SJCRH30 (cell line): ENCODE measurements around the gene REPS2. TPM values are rescaled to one million over a fixed set of nuclear protein-coding genes. Genes with fewer than 3 reads are reported as not detected.
A peak's percentile ranks its signal among the peaks of the same experiment; 100 is the strongest.

Experiments used
- DNase-seq, 2 experiments: peaks; one replicate each; pipeline ENCODE4 v3.0.0-alpha.2; 2015 to 2020
- H3K27ac ChIP-seq: fragments of 250-450 bp; sonication (Bioruptor Pico); 2 replicates; pipeline ENCODE4 v1.5.1; 2020; ENCODE audit warnings: mild to moderate bottlenecking, moderate library complexity
- H3K27me3 ChIP-seq: fragments of 250-450 bp; sonication (Bioruptor Pico); 2 replicates; pipeline ENCODE4 v1.5.1; 2020; ENCODE audit warnings: mild to moderate bottlenecking, moderate library complexity
- H3K36me3 ChIP-seq: fragments of 250-450 bp; sonication (Bioruptor Pico); 2 replicates; pipeline ENCODE4 v1.5.1; 2020; ENCODE audit warnings: mild to moderate bottlenecking, moderate library complexity
- H3K4me1 ChIP-seq: fragments of 250-450 bp; sonication (Bioruptor Pico); 2 replicates; pipeline ENCODE4 v1.5.1; 2020; ENCODE audit warnings: mild to moderate bottlenecking, moderate library complexity
- H3K4me3 ChIP-seq: fragments of 250-450 bp; sonication (Bioruptor Pico); 2 replicates; pipeline ENCODE4 v1.5.1; 2020; ENCODE audit warnings: mild to moderate bottlenecking, moderate library complexity
- H3K9me3 ChIP-seq: fragments of 250-450 bp; sonication (Bioruptor Pico); replicated peaks from 2 replicates; pipeline ENCODE4 v1.5.1; 2020; ENCODE audit warnings: mild to moderate bottlenecking, moderate library complexity
- total RNA-seq: library from RNA; depleted of rRNA; stranded (reverse); fragments of >200 nt; shearing (Covaris generic); gene quantifications from 2 replicates; pipeline ENCODE4 v1.2.3, GENCODE V29; 2014

Gene REPS2
- total RNA-seq, 1 experiment from 2014 or later = 1.7 TPM

- no peak overlapping the region for H3K27ac ChIP-seq
- H3K4me3 ChIP-seq = no peak overlapping the region
- H3K27me3 ChIP-seq = no peaks in the 10 kb centered on the region
- DNase-seq = no peak
- peaks cover 49% of the 10 kb centered on the region for H3K4me1 ChIP-seq
- H3K36me3 ChIP-seq = no peaks in the 10 kb centered on the region
- no peaks in the 10 kb centered on the region for H3K9me3 ChIP-seq
Observed at GRCh38 chrX:17028356-17028755, 81.9 kb downstream of the REPS2 start.

DNA sequence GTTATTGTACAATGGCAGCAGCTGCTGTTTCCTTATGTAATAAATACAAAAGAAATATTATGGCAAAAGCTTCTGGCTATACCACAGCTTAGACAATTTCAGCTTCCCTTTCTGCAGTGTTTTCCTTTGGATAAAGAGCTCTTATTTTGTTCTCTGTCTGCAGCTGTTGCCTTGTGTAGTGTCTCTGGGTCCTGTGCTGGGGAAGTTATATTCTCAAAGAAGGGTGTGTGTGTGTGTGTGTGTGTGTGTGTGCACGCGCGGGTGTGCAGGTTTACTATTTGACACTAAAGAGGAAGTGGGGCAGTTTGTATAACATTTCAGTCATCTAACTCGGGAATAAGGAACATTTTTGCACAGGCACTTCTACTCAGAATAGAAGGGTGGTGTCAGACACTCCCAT, 83.6 kb downstream of the REPS2 start:
- DNase-seq = peak; percentile 67 to 87
- peaks cover 48% of the 10 kb centered on the region for H3K4me1 ChIP-seq
- H3K27me3 ChIP-seq = no peaks in the 10 kb centered on the region
- no peaks in the 10 kb centered on the region for H3K36me3 ChIP-seq
- H3K27ac ChIP-seq = peak overlapping the region; percentile 49
- no peaks in the 10 kb centered on the region for H3K9me3 ChIP-seq
- H3K4me3 ChIP-seq = no peak overlapping the region

- Histone ChIP-seq H3K27me3 (no peaks in the 10 kb centered on the region), H3K4me1 (peaks cover 48% of the 10 kb centered on the region), H3K4me3 (no peak overlapping the region), H3K27ac (peak overlapping the region; percentile 49), H3K9me3 (no peaks in the 10 kb centered on the region), H3K36me3 (no peaks in the 10 kb centered on the region)
- no peak for DNase-seq
Observed at GRCh38 chrX:17030580-17031270, 84.3 kb downstream of the REPS2 start.

GRCh38 chrX:17031827-17032226, 85.4 kb downstream of the REPS2 start:
- DNase-seq = no peak

GRCh38 chrX:17032351-17032750, 85.9 kb downstream of the REPS2 start:
- Histone ChIP-seq H3K27me3 (no peaks in the 10 kb centered on the region), H3K36me3 (no peaks in the 10 kb centered on the region), H3K4me1 (peaks cover 48% of the 10 kb centered on the region), H3K27ac (peak overlapping the region; percentile 30; the same call in 1 of the 2 replicates), H3K9me3 (no peaks in the 10 kb centered on the region), H3K4me3 (no peak overlapping the region)
- peak; percentile 31 to 74 for DNase-seq

More at GRCh38 chrX:17031827-17032226, 85.4 kb downstream of the REPS2 start:
- peak overlapping the region; percentile 4; the same call in 1 of the 2 replicates for H3K27ac ChIP-seq
- no peaks in the 10 kb centered on the region for H3K36me3 ChIP-seq
- no peak overlapping the region for H3K4me3 ChIP-seq
- no peaks in the 10 kb centered on the region for H3K9me3 ChIP-seq
- no peaks in the 10 kb centered on the region for H3K27me3 ChIP-seq
- peaks cover 48% of the 10 kb centered on the region for H3K4me1 ChIP-seq

DNA sequence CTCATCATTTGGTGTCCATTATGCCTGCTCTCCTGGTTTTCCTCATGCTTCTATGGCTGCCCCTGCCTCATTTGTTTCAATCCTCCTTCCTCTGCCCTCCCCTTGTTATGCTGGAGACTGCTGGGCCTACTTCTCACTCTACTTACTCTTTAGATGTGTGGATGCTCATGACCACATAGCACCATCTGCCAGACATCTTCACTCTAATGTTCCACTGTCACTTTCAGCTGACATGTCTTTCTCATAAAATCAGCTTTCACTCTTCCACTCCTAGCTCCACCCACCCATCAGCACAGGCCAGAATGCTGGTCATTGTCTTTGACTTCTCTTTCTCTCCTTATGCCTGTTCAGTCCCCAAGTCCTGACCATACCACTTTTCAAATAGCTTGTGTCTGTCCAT, 86.8 kb downstream of the REPS2 start:
- Histone ChIP-seq H3K27ac (peak overlapping the region; percentile 30; the same call in 1 of the 2 replicates), H3K36me3 (no peaks in the 10 kb centered on the region), H3K9me3 (no peaks in the 10 kb centered on the region), H3K4me3 (no peak overlapping the region), H3K27me3 (no peaks in the 10 kb centered on the region), H3K4me1 (peaks cover 48% of the 10 kb centered on the region)
- peak in 1 of 2 experiments; percentile 48 for DNase-seq

GRCh38 chrX:17035111-17035510, 88.7 kb downstream of the REPS2 start:
- Histone ChIP-seq H3K27me3 (no peaks in the 10 kb centered on the region), H3K4me3 (no peak overlapping the region), H3K9me3 (no peaks in the 10 kb centered on the region)

DNA sequence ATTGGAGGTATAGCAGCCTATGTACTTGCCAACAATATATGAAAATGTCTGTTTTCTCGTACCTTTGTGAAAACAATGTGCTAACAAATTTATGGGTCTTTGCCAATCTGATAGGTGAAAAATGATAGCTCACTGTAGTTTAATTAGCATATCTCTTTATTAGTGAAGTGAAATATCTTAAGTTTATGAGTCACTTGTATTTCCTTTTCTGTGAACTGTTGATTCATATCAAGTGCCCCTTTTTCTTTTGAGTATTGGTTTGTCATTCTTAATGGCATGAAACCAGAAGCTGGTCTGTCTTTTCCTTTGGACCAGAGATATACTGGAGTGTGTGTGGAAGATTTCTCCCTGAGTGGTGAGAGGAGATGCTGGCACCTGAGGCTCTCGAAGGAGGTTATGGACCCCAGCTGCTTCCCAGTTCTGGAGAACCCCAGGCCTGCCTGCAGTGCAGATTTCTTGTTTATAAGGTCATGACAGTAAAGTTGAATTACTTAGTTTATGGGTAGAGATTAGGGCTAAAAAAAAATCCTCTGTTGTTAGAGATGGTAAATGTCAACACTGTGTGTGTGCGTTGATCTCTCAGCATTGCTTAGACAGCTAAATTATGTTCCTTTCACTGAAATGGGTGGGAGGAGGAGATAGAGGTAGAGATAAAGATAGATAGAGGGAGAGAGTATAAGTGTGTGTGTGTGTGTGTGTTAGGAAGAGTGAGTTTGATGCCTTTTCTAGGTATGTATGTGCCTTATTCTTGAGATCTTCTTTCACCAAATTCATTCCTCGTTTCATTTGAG, 89.9 kb downstream of the REPS2 start:
- no peak for DNase-seq
- no peaks in the 10 kb centered on the region for H3K27me3 ChIP-seq
- H3K4me3 ChIP-seq = no peak overlapping the region

More at GRCh38 chrX:17035111-17035510, 88.7 kb downstream of the REPS2 start:
- Histone ChIP-seq H3K36me3 (no peaks in the 10 kb centered on the region), H3K4me1 (peaks cover 49% of the 10 kb centered on the region), H3K27ac (no peak overlapping the region)
- no peak for DNase-seq

DNA sequence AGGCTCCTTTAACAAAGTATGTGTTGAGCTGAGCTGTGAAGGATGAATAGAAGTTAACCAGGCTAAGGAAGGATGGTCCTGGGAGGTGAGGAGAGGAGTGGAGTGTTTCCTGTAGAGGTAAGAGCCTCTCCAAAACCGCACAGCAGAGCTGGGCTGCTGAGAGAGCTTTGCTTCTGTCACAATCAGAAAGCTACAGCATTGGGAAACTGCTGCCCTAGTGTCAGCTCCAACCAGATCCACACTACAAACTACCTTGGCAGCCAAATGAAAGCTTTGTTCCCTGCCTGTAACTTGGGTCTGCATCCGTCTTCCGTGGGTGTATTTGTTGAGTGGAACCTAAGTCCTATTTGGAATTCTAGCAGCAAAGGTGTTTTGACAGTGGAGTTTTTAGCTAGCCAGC, 91.8 kb downstream of the REPS2 start:
- peaks cover 19% of the 10 kb centered on the region for H3K4me1 ChIP-seq
- no peaks in the 10 kb centered on the region for H3K27me3 ChIP-seq
- no peak overlapping the region for H3K4me3 ChIP-seq
- H3K9me3 ChIP-seq = no peaks in the 10 kb centered on the region
- no peak overlapping the region for H3K27ac ChIP-seq
- DNase-seq = peak in 1 of 2 experiments; percentile 10
- no peaks in the 10 kb centered on the region for H3K36me3 ChIP-seq

More for the DNA sequence above, 89.9 kb downstream of the REPS2 start:
- no peaks in the 10 kb centered on the region for H3K36me3 ChIP-seq
- H3K4me1 ChIP-seq = peaks cover 38% of the 10 kb centered on the region
- no peak overlapping the region for H3K27ac ChIP-seq
- no peaks in the 10 kb centered on the region for H3K9me3 ChIP-seq

DNA sequence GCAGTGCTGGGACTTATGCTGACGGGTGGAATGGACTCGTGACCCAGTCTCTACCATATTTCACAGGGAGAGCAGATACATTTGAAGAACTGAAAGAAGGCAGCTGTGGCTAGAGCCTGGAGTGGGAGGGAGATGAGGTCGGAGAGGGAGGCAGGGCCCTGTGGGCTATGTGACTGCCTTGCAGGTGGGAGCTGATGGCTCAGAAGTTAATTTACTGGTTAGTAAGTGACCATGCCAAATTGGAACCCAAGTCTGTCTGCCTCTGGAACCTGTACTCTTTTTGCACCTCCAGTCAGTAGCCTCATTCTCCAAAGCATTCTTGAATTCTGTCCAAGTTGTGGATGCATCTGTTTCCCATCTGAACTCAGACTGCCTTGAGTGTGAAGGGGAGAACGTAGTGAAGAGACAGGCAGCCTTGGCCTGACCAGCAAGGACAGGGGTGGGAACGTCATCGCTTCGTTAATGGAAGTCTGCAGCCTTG, 92.3 kb downstream of the REPS2 start:
- no peaks in the 10 kb centered on the region for H3K36me3 ChIP-seq
- DNase-seq = peak in 1 of 2 experiments; percentile 59
- peaks cover 16% of the 10 kb centered on the region for H3K4me1 ChIP-seq
- H3K9me3 ChIP-seq = no peaks in the 10 kb centered on the region
- H3K27ac ChIP-seq = no peak overlapping the region
- H3K27me3 ChIP-seq = no peaks in the 10 kb centered on the region
- no peak overlapping the region for H3K4me3 ChIP-seq

GRCh38 chrX:17039826-17040225, 93.4 kb downstream of the REPS2 start:
- Histone ChIP-seq H3K9me3 (no peaks in the 10 kb centered on the region), H3K27me3 (no peaks in the 10 kb centered on the region), H3K36me3 (no peaks in the 10 kb centered on the region), H3K4me1 (peaks cover 16% of the 10 kb centered on the region), H3K4me3 (no peak overlapping the region), H3K27ac (no peak overlapping the region)
- peak in 1 of 2 experiments; percentile 21 for DNase-seq

DNA sequence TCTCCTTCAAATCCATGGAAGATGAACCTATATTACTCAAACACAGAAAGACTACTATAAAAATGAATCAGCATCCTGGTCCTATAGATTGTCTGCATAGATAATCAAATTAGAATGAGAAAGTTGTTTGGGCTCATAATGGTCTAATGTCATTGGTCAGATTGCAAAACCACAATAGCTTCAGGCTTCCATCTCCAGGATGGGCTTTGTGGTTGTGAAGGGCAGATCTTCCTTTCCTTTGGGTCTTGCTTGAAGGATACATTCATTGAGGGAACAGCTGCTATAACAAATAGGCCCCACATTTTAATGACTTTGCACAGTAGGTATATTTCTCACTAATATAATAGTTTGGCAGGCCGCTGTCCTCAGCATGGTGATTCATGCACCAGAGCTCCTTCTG, 94.3 kb downstream of the REPS2 start:
- peaks cover 16% of the 10 kb centered on the region for H3K4me1 ChIP-seq
- DNase-seq = peak in 1 of 2 experiments; percentile 27

DNA sequence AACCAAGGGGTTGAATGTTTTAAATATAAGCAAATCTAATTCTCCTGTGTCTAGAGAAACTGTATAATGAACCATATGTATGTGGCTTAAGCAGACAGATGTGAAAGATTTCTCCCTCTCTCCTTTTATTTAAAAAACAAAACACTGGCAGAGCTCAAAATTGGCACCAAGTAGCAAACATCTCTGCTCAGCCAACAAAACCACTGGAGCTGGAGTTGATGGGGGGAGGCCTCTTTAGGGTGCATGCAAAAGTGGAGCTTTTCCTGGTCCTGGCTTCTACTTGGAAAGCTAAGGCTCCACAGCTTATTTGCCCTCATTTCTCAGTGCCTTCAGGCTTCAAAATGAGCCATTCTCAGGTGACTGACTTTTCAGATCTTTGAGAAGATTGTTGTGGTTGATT, 95.6 kb downstream of the REPS2 start:
- Histone ChIP-seq H3K4me3 (no peak overlapping the region), H3K9me3 (no peaks in the 10 kb centered on the region), H3K27me3 (no peaks in the 10 kb centered on the region), H3K4me1 (peaks cover 16% of the 10 kb centered on the region), H3K27ac (no peak overlapping the region), H3K36me3 (no peaks in the 10 kb centered on the region)
- no peak for DNase-seq

More for the DNA sequence above, 94.3 kb downstream of the REPS2 start:
- no peak overlapping the region for H3K4me3 ChIP-seq
- H3K9me3 ChIP-seq = no peaks in the 10 kb centered on the region
- H3K36me3 ChIP-seq = no peaks in the 10 kb centered on the region
- no peak overlapping the region for H3K27ac ChIP-seq
- no peaks in the 10 kb centered on the region for H3K27me3 ChIP-seq

DNA sequence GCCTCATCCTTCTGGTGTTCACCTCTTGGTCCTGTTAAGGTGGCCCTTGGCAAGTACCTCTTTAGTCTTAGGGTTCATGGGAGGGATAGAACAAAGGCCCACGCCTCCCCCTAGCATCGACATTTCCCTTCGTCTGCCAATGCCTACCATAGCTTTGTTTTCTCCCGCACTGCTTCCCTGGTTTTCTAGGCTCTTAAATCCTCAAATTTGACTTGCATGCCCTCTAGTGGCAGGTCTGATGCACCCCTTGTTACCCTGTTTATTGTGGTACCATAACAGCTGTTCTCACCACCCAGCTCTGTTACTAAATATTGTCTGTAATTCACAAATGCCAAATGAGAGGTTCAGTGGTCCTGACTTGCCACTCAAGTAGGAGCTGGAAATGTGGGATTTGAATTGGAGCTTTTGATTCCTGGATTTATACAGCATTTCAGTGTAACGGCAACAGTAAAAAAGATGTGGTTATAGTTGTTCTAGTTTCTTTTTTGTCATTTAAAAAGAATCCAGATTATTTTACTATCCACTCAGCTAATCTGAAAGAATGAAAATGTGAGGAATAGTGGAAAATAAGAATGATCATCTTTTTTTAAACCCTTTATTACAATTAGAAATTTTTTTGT, 100.1 kb downstream of the REPS2 start:
- peak; percentile 75 to 91 for DNase-seq

GRCh38 chrX:17047224-17047623, 100.8 kb downstream of the REPS2 start:
- DNase-seq = no peak
- no peaks in the 10 kb centered on the region for H3K9me3 ChIP-seq
- no peaks in the 10 kb centered on the region for H3K27me3 ChIP-seq
- H3K4me1 ChIP-seq = no peaks in the 10 kb centered on the region
- no peak overlapping the region for H3K27ac ChIP-seq
- no peaks in the 10 kb centered on the region for H3K36me3 ChIP-seq
- no peak overlapping the region for H3K4me3 ChIP-seq

More for the DNA sequence above, 100.1 kb downstream of the REPS2 start:
- Histone ChIP-seq H3K27me3 (no peaks in the 10 kb centered on the region), H3K4me3 (no peak overlapping the region), H3K27ac (no peak overlapping the region), H3K4me1 (no peaks in the 10 kb centered on the region), H3K9me3 (no peaks in the 10 kb centered on the region), H3K36me3 (no peaks in the 10 kb centered on the region)
